Liver (tissue), 9 donors: ENCODE measurements around the gene NKAIN2. TPM values are rescaled to one million over a fixed set of nuclear protein-coding genes. Genes with fewer than 3 reads are reported as not detected.

Source experiments
- DNase-seq: peaks from one replicate; pipeline ENCODE4 v3.0.0-alpha.2; 2017; ENCODE audit warnings: low spot score
- H3K27ac ChIP-seq, 2 donors: one replicate each; pipeline ENCODE4 v1.7.0; 2013; ENCODE audit warnings: inconsistent platforms in 2 of 2, low read length in 2 of 2, control low read depth in 1 of 2, low read depth in 1 of 2, mild to moderate bottlenecking in 1 of 2
- H3K27me3 ChIP-seq, 4 donors: one replicate each; pipeline versions ENCODE4 v1.6.1 to v1.7.0; 2013; ENCODE audit warnings: low read length in 3 of 4, inconsistent platforms in 1 of 4, mild to moderate bottlenecking in 1 of 4, moderate library complexity in 1 of 4; ENCODE audit not compliant: control insufficient read depth in 4 of 4, insufficient read depth in 4 of 4
- H3K36me3 ChIP-seq, 4 donors: one replicate each; pipeline versions ENCODE4 v1.6.1 to v1.7.0; 2013; ENCODE audit warnings: low read length in 3 of 4, mild to moderate bottlenecking in 3 of 4, low read depth in 1 of 4, moderate library complexity in 1 of 4; ENCODE audit not compliant: control insufficient read depth in 4 of 4, insufficient read depth in 3 of 4
- H3K4me1 ChIP-seq, 4 donors: one replicate each; pipeline versions ENCODE4 v1.6.1 to v1.7.0; 2013; ENCODE audit warnings: low read length in 3 of 4, mild to moderate bottlenecking in 3 of 4, moderate library complexity in 1 of 4; ENCODE audit not compliant: control insufficient read depth in 4 of 4, insufficient read depth in 4 of 4
- H3K4me3 ChIP-seq, 3 donors: one replicate each; pipeline versions ENCODE4 v1.6.1 to v1.7.0; 2013; ENCODE audit warnings: low read length in 3 of 3, control low read depth in 1 of 3, low read depth in 1 of 3, mild to moderate bottlenecking in 1 of 3
- H3K9ac ChIP-seq, 2 donors: one replicate each; pipeline ENCODE4 v1.7.0; 2013; ENCODE audit warnings: low read length in 2 of 2, mild to moderate bottlenecking in 2 of 2, moderate library complexity in 2 of 2, control low read depth in 1 of 2, low read depth in 1 of 2
- H3K9me3 ChIP-seq, 4 donors: one replicate each; pipeline versions ENCODE4 v1.6.1 to v1.7.0; 2013; ENCODE audit warnings: low read length in 3 of 4; ENCODE audit not compliant: control insufficient read depth in 4 of 4
- EGR1 ChIP-seq, 2 donors: IDR thresholded peaks; 2 replicates each; pipeline ENCODE4 v1.6.1; 2016 to 2018; ENCODE audit warnings: antibody characterized with exemption in 2 of 2, low read depth in 2 of 2
- FOXA1 ChIP-seq: IDR thresholded peaks from 2 replicates; pipeline ENCODE4 v1.6.1; 2016; ENCODE audit warnings: antibody characterized with exemption
- FOXA2 ChIP-seq: IDR thresholded peaks from 2 replicates; pipeline ENCODE4 v1.6.1; 2016; ENCODE audit warnings: antibody characterized with exemption
- GABPA ChIP-seq, 2 donors: IDR thresholded peaks in 1 of 2; conservative IDR thresholded peaks in 1 of 2; 2 replicates each; pipeline ENCODE4 v1.6.1; 2016; ENCODE audit warnings: antibody characterized with exemption in 2 of 2, mild to moderate bottlenecking in 1 of 2, moderate library complexity in 1 of 2
- HNF4A ChIP-seq, 2 donors: conservative IDR thresholded peaks; 2 replicates each; pipeline ENCODE4 v1.6.1; 2016; ENCODE audit warnings: antibody characterized with exemption in 2 of 2, mild to moderate bottlenecking in 2 of 2
- HNF4G ChIP-seq: IDR thresholded peaks from 2 replicates; pipeline ENCODE4 v1.6.1; 2016; ENCODE audit warnings: antibody characterized with exemption
- JUND ChIP-seq, 2 donors: IDR thresholded peaks; 2 replicates each; pipeline ENCODE4 v1.6.1; 2016; ENCODE audit warnings: antibody characterized with exemption in 2 of 2
- NR2F2 ChIP-seq: IDR thresholded peaks from 2 replicates; pipeline ENCODE4 v1.6.1; 2016; ENCODE audit warnings: antibody characterized with exemption
- RAD21 ChIP-seq, 2 donors: IDR thresholded peaks; 2 replicates each; pipeline ENCODE4 v1.6.1; 2016; ENCODE audit warnings: antibody characterized with exemption in 2 of 2, mild to moderate bottlenecking in 2 of 2
- RXRA ChIP-seq, 2 donors: IDR thresholded peaks; 2 replicates each; pipeline ENCODE4 v1.6.1; 2017 to 2018; ENCODE audit warnings: antibody characterized with exemption in 2 of 2, mild to moderate bottlenecking in 1 of 2
- SP1 ChIP-seq: IDR thresholded peaks from 2 replicates; pipeline ENCODE4 v1.6.1; 2018; ENCODE audit warnings: antibody characterized with exemption, mild to moderate bottlenecking
- TAF1 ChIP-seq: conservative IDR thresholded peaks from 2 replicates; pipeline ENCODE4 v1.6.1; 2016; ENCODE audit warnings: antibody characterized with exemption, mild to moderate bottlenecking
- YY1 ChIP-seq: IDR thresholded peaks from 2 replicates; pipeline ENCODE4 v1.6.1; 2016; ENCODE audit warnings: antibody characterized with exemption, mild to moderate bottlenecking
- WGBS: extraction: QIAGEN DNeasy Blood & Tissue Kit; methylation state at CpG from one replicate; pipeline ENCODE4 v1.1.7; 2013; 5-methylcytosine and 5-hydroxymethylcytosine counted together
- polyA plus RNA-seq, 2 donors: library from polyadenylated mRNA; stranded (reverse) in 1 of 2; unstranded in 1 of 2; fragments of 200-250 nt in 1 of 2; fragments of >200 nt in 1 of 2; fragmentation: Nextera tagmentation in 1 of 2; extraction: Ambion mirVana in 1 of 2; gene quantifications; one replicate each; pipeline versions ENCODE4 v1.2.1 to v1.2.3, GENCODE V29; 2013 to 2015
- total RNA-seq, 2 donors: library from RNA; depleted of rRNA; stranded (reverse); fragments of >200 nt; gene quantifications; one replicate each; pipeline ENCODE4 v1.2.3, GENCODE V29; 2014
- TF ChIP-seq, protein P1 (sequence below): IDR thresholded peaks from 2 replicates; pipeline ENCODE4 v1.6.1; 2016; ENCODE audit warnings: antibody characterized with exemption
- TF ChIP-seq, protein P2 (sequence below): IDR thresholded peaks from 2 replicates; pipeline ENCODE4 v1.6.1; 2016; ENCODE audit warnings: antibody characterized with exemption
- TF ChIP-seq, protein P3 (sequence below): fragments of 150-350 bp; IDR thresholded peaks from 2 replicates; pipeline ENCODE4 v1.5.1; 2017; ENCODE audit warnings: improper control_type of control experiment, low read depth, low read length; ENCODE audit not compliant: missing input control
- TF ChIP-seq, protein P4 (sequence below): IDR thresholded peaks from 2 replicates; pipeline ENCODE4 v1.6.1; 2016; ENCODE audit warnings: antibody characterized with exemption
- TF ChIP-seq, protein P5 (sequence below): IDR thresholded peaks from 2 replicates; pipeline ENCODE4 v1.6.1; 2016; ENCODE audit warnings: antibody characterized with exemption, mild to moderate bottlenecking
- donor health status: healthy.
- donor health status: healthy.
- donor health status: healthy.
- donor health status: healthy.
- donor health status: healthy.

Gene NKAIN2
- total and polyA plus RNA-seq, 4 donors = 0.05 to 0.14 TPM; not detected in 2

DNA sequence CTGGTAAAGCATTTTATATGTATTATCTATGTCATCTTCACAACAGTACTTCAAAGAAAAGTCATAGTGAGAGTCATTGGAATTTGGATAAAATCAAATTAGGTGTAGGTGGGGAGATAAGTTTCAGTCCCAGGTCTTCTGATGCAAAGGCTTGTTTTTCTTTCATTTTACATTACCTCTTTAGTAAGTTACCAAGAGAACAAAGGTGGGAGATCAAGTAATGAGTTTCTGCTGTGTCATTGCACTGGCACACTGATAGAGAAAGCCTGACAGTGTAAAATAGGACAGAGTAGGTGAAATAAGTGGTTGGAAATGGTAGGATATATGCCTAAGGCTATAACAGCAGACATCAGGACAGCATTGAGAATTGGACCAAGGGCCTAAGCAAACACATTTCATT, 250.4 kb downstream of the NKAIN2 start:
- DNase-seq = no peak
- peaks cover 0 to 2% (median 0%) of the 10 kb centered on the region in 4 donors for H3K27me3 ChIP-seq
- no peaks in the 10 kb centered on the region for H3K4me1 ChIP-seq
- H3K9ac ChIP-seq = no peak overlapping the region
- H3K36me3 ChIP-seq = no peaks in the 10 kb centered on the region
- no peak overlapping the region for H3K27ac ChIP-seq
- TF ChIP-seq, protein P1, sequence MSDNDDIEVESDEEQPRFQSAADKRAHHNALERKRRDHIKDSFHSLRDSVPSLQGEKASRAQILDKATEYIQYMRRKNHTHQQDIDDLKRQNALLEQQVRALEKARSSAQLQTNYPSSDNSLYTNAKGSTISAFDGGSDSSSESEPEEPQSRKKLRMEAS = no peak
- TF ChIP-seq, protein P2, sequence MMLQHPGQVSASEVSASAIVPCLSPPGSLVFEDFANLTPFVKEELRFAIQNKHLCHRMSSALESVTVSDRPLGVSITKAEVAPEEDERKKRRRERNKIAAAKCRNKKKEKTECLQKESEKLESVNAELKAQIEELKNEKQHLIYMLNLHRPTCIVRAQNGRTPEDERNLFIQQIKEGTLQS = no peak
- TF ChIP-seq JUND (IDR thresholded peaks at IDR 0.05) (no peak), RAD21 (IDR thresholded peaks at IDR 0.05) (no peak), FOXA2 (no peak), FOXA1 (no peak), TAF1 (no peak), YY1 (no peak), EGR1 (IDR thresholded peaks at IDR 0.05; ENCODE audit: low read depth in 2 of 2) (no peak), SP1 (no peak)
- TF ChIP-seq, protein P3, sequence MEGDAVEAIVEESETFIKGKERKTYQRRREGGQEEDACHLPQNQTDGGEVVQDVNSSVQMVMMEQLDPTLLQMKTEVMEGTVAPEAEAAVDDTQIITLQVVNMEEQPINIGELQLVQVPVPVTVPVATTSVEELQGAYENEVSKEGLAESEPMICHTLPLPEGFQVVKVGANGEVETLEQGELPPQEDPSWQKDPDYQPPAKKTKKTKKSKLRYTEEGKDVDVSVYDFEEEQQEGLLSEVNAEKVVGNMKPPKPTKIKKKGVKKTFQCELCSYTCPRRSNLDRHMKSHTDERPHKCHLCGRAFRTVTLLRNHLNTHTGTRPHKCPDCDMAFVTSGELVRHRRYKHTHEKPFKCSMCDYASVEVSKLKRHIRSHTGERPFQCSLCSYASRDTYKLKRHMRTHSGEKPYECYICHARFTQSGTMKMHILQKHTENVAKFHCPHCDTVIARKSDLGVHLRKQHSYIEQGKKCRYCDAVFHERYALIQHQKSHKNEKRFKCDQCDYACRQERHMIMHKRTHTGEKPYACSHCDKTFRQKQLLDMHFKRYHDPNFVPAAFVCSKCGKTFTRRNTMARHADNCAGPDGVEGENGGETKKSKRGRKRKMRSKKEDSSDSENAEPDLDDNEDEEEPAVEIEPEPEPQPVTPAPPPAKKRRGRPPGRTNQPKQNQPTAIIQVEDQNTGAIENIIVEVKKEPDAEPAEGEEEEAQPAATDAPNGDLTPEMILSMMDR = no peak
- H3K4me3 ChIP-seq = no peak overlapping the region
- H3K9me3 ChIP-seq = no peaks in the 10 kb centered on the region

DNA sequence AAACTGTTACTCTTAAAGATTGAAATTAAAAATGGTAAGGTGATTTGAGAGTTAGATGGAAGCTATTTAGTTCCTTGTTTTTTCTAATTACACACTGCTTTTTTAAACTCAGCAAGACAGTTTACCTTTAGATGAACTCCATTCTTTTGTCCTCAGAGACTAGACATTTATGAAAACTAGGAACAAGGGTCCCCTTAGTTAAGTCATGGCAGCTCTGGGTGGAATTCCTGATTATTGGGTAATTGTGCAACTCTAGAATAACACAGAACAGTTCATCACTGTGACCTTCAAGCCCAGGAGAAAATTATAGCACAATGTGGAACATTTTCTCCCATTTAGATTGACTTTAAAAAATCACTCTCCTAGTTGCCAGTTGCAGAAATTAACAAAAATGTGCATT, 251.7 kb downstream of the NKAIN2 start:
- TF ChIP-seq HNF4A (conservative IDR thresholded peaks at IDR 0.05) (no peak), EGR1 (IDR thresholded peaks at IDR 0.05; ENCODE audit: low read depth in 2 of 2) (no peak), SP1 (no peak), NR2F2 (no peak), HNF4G (no peak), YY1 (no peak)
- no peak overlapping the region for H3K4me3 ChIP-seq
- H3K36me3 ChIP-seq = no peaks in the 10 kb centered on the region
- H3K27ac ChIP-seq = no peak overlapping the region
- H3K9ac ChIP-seq = no peak overlapping the region
- peaks cover 0 to 2% (median 0%) of the 10 kb centered on the region in 4 donors for H3K27me3 ChIP-seq
- no peaks in the 10 kb centered on the region for H3K9me3 ChIP-seq
- H3K4me1 ChIP-seq = no peaks in the 10 kb centered on the region
- DNase-seq = no peak

DNA sequence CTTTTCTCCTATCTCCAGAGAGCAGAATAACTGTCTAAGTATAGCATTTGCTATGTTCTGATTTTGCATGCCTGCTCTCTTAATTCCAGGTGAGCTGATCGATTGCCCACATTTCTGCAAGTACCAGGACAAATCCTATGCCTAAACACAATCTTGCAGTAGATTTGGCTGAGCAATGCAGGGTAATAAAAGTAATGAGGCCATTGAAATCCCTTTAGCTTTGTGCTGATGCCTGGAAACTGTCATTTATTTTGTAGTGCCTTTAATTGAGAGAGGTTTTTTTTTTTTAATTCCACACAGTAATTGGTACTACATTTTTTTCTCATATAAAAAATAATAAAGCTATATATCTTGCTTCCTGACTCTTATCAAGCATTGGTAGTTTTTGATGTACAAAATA, 252.3 kb downstream of the NKAIN2 start:
- H3K9me3 ChIP-seq = no peaks in the 10 kb centered on the region
- H3K36me3 ChIP-seq = no peaks in the 10 kb centered on the region
- no peak overlapping the region for H3K27ac ChIP-seq
- DNase-seq = no peak
- H3K27me3 ChIP-seq = peaks cover 0 to 2% (median 0%) of the 10 kb centered on the region in 4 donors
- no peak overlapping the region for H3K9ac ChIP-seq
- H3K4me3 ChIP-seq = no peak overlapping the region
- 76% methylated on average over 1 of the region's 1 CpG for WGBS
- no peaks in the 10 kb centered on the region for H3K4me1 ChIP-seq
- TF ChIP-seq, protein P1 = no peak
- TF ChIP-seq RAD21 (IDR thresholded peaks at IDR 0.05) = no peak
- TF ChIP-seq, protein P4, sequence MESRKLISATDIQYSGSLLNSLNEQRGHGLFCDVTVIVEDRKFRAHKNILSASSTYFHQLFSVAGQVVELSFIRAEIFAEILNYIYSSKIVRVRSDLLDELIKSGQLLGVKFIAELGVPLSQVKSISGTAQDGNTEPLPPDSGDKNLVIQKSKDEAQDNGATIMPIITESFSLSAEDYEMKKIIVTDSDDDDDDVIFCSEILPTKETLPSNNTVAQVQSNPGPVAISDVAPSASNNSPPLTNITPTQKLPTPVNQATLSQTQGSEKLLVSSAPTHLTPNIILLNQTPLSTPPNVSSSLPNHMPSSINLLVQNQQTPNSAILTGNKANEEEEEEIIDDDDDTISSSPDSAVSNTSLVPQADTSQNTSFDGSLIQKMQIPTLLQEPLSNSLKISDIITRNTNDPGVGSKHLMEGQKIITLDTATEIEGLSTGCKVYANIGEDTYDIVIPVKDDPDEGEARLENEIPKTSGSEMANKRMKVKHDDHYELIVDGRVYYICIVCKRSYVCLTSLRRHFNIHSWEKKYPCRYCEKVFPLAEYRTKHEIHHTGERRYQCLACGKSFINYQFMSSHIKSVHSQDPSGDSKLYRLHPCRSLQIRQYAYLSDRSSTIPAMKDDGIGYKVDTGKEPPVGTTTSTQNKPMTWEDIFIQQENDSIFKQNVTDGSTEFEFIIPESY = no peak
- TF ChIP-seq NR2F2 = no peak
- TF ChIP-seq, protein P5, sequence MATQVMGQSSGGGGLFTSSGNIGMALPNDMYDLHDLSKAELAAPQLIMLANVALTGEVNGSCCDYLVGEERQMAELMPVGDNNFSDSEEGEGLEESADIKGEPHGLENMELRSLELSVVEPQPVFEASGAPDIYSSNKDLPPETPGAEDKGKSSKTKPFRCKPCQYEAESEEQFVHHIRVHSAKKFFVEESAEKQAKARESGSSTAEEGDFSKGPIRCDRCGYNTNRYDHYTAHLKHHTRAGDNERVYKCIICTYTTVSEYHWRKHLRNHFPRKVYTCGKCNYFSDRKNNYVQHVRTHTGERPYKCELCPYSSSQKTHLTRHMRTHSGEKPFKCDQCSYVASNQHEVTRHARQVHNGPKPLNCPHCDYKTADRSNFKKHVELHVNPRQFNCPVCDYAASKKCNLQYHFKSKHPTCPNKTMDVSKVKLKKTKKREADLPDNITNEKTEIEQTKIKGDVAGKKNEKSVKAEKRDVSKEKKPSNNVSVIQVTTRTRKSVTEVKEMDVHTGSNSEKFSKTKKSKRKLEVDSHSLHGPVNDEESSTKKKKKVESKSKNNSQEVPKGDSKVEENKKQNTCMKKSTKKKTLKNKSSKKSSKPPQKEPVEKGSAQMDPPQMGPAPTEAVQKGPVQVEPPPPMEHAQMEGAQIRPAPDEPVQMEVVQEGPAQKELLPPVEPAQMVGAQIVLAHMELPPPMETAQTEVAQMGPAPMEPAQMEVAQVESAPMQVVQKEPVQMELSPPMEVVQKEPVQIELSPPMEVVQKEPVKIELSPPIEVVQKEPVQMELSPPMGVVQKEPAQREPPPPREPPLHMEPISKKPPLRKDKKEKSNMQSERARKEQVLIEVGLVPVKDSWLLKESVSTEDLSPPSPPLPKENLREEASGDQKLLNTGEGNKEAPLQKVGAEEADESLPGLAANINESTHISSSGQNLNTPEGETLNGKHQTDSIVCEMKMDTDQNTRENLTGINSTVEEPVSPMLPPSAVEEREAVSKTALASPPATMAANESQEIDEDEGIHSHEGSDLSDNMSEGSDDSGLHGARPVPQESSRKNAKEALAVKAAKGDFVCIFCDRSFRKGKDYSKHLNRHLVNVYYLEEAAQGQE = no peak
- no peak for TF ChIP-seq HNF4A (conservative IDR thresholded peaks at IDR 0.05)
- TF ChIP-seq RXRA (IDR thresholded peaks at IDR 0.05) = no peak
- TF ChIP-seq FOXA1 = no peak
- no peak for TF ChIP-seq HNF4G
- TF ChIP-seq TAF1 = no peak
- no peak for TF ChIP-seq JUND (IDR thresholded peaks at IDR 0.05)
- TF ChIP-seq YY1 = no peak
- TF ChIP-seq, protein P2 = no peak
- TF ChIP-seq GABPA (IDR thresholded peaks at IDR 0.05 in 1 of 2, conservative IDR thresholded peaks at IDR 0.05 in 1 of 2) = no peak
- no peak for TF ChIP-seq SP1
